Hypothalamus (tissue), 51 donors: ENCODE results near the gene PRKACB.
"Not testable (repeated sequence)": the region's sequence is repeated elsewhere in the genome, so short reads cannot be mapped to it uniquely, and the experiment has no call there.

Experiments used
- DNase-seq, 51 donors: peaks; one replicate each; lab custom pipeline; 2025; lab: John Stamatoyannopoulos, UW

The PRKACB gene

GRCh38 chr1:84143796-84144565 is at the start of gene PRKACB:
TSS of gene PRKACB (plus strand) at chr1:84144271. CDS start at chr1:84144362, 91 bp downstream.
- no peak for DNase-seq

- DNase-seq, result no peak
These were observed 48.8 kb upstream of the PRKACB start for GRCh38 chr1:84095308-84095707.

DNA sequence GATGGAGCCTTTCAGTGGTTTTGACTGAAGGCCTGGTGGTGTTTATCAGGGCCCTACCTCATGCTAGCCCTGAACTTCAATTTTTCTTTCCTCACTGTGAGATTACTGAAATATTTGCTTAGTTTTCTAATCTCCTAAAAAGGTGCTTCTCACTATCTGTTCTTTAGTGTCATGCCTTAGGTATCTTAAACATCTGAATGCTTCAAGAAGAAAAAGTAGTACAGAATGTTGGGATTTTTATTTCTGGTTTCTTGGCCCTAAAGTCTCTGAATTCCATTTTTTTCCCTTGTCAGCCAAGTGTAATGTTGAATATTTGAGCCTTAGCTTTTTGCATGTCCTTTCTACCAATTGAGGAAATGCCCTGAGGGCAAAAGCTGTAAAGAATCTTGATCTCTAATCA is 47.9 kb upstream of the PRKACB start:
- DNase-seq, result no peak

DNA sequence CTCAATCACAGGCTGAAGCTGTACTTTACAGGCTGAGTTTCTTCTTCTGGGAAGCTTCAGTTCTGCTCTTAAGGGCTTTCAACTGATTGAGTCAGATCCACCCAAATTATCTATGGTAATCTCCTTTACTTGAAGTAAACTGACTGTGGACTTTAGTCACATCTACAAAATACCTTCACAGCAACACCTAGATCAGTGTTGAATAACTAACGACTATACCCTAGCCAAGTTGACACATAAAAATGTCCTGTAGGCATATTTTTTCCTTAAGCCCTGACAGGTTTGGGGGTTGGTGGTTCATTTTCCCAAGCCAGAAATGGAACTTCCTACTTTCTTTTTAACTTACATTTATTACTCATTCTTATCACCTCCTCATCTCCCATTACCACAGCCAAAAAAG is 42.9 kb upstream of the PRKACB start:
- DNase-seq, result no peak

- peak in 31 of 51 donors; percentile 4 to 62 (median 36) for DNase-seq
These were observed 40.7 kb upstream of the PRKACB start for GRCh38 chr1:84103197-84103992.

- not testable (repeated sequence) for DNase-seq
These were observed 36.5 kb upstream of the PRKACB start for GRCh38 chr1:84107538-84107937.

- no peak for DNase-seq
These were observed 36.1 kb upstream of the PRKACB start for GRCh38 chr1:84107955-84108354.

DNA sequence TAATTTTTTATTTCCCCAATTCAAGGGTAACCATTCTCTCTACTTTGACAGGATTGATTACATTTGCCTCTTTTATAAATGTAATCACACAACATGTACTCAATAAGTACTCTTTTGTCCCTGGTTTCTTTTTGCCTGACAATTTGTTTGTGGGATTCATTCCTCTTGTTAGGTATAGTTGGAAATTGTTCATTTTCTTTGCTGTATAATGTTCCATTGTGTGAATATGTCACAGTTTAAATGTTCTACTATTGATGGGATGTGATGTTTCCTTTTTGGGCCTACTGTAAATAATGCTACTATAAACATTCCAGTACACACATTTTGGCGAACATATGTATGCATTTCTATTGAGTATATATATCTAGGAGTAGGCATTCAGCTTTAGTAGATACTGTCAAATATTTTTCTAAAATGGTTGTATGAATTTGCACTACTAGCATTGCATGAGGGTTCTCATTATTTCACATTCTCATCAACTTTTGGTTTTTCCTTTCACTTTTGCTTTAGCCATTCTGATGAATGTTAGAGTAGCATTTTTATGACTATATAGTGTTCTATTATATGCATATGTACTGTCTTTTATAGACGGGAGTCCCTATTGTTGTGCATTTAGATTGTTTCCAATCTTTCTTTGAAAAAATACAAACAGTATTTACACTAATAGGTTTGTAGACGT is 35.0 kb upstream of the PRKACB start:
- no peak for DNase-seq

- no peak for DNase-seq
These were observed 33.4 kb upstream of the PRKACB start for GRCh38 chr1:84110629-84111028.

GRCh38 chr1:84116558-84116957 is 27.5 kb upstream of the PRKACB start:
- DNase-seq, result no peak

DNA sequence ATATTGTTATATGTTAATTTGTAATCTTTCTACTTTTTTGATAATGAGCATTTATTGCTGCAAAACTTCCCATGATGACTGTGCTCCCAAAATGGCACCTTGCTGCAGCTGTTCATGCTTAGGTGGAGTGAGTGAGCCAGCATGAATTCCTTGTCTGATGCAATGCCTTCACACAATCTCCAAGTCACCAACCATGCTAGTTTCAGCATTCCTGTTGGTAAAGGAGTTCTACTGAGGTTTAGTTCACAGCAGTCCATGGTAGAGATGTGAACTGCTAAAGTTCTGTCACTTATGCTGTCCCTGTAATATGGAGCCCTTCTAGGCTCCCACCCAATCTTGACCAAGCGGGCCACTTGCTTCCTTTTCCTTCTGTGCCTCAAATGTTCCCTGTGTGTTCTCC is 26.2 kb upstream of the PRKACB start:
- no peak for DNase-seq

- no peak for DNase-seq
These were observed 22.7 kb upstream of the PRKACB start for GRCh38 chr1:84121360-84121759.

DNA sequence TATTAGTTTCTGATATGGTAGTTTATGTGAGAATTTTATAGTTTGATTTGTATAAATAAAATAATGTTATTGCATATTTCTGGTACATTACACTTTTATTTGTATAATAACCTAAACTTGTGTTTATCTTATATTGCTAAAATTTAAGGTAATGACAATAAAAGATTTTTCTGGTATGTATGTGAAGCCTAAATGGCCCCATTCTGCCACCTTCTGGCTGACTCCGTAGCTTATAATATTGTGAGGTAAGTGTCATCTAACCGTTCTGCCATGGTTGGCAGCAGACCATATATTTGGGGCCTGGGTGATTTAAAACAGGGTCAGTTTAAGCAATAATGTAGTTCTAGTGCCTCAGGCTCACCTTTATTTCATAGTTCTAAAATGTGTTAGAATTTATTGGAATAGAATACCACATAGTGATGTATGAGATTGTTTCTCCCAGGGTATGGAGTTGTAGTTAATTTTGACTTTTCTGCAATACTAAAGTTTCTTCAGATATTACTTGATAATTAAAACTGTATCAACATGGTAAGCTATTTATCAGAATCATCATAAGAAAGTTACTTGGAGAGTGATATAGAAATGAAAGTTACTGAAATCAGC is 21.2 kb upstream of the PRKACB start:
- DNase-seq, result peak in 26 of 51 donors; percentile 4 to 59 (median 24)

DNA sequence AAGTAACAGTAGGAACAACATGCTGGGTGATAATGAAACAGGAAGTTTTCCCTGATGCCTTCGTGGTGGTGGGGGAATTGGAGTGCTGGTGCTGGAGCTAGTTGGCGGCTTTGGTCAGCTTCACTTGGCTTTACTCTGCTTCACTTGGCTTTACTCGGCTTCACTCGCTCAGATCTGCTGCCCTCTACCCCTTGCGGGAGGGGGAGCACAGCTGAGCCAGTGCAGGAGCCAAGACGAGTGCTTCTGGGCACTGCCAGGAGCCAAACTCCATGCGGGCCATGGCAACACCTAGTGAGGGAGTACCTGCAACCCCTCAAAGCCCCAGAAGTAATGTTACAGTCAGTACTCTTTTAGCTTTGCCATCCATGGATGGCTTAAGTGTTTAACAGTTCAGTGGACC is 10.6 kb upstream of the PRKACB start:
- no peak for DNase-seq

- no peak for DNase-seq
These were observed 8.7 kb upstream of the PRKACB start for GRCh38 chr1:84135341-84135740.

DNA sequence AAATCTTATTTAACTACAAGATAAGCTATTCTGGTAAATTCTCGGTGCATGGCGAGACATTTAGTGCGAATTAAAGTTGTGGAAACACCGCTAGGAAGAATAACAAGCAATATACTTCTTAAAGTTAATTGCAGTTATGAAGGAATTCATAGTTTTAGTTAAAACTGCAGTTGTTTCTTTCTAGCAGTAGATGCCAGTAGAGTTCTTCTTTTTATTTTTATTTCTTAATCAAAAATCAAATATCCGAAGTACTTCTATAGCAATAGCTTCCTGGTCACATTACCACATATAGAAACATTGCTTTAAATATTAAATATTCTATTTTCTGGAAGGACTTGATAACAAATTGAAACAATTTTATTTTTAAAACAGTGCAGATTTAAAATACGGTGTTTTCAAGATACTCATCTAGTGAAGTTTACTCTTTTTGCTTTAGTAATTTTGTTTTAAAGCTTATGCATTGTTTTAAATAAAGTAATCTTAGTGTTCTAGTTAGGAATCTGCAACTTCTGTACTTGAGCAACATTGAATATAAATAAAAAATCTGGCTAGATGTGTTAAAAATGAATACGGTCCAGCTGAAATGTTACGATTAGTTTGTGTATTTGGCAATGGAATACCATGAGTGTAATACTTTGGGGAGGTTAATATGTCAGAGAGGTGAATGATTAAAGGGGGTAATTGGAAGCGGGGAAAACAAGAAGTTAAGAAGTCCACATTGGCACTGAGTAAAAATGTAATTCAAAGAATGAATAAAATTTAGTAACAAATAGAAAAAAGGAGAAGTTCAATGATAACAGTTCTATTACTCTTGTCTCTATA is 2.7 kb upstream of the PRKACB start:
- DNase-seq, result no peak

GRCh38 chr1:84145068-84145467 is 997 bp downstream of the PRKACB start:
- DNase-seq, result no peak

- DNase-seq, result no peak
These were observed 2.5 kb downstream of the PRKACB start for GRCh38 chr1:84146411-84147032.

DNA sequence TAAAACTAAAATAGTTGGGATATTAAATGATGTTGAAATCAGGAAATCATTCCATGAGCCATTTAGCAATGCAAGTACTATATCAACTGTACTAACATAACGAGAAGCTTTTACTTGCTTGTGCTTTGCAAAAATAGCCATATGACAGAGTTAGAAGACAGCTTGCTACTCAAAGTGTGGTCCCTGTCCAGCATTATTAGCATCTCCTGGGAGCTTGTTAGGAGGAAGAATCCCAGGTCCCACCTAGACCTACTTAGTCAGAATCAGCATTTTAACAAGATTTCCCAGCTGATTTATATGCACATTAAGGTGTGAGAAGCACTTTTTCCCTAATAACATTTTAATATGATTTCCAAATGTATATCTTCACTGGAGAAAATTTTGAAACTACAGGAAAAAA is 4.7 kb downstream of the PRKACB start:
- DNase-seq, result no peak

DNA sequence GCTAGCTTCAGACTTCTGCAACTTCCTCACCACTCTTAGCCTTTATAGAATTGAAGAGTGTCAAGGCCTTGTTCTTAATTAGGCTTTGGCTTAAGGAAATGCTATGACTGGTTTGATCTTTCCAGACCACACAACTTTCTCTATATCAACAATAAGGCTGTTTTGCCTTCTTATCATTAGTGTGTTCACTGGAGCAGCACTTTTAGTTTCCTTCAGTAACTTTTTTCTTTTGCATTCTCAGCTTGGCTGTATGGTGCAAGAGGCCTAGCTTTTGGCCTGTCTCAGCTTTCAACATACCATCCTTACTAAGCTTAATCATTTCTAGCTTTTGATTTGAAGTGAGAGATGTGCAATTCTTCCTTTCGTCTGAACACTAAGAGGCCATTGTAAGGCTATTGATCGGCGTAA is 8.6 kb downstream of the PRKACB start:
- no peak for DNase-seq
